ENCODE data around the gene CFLAR.
"Not testable (repeated sequence)": the region's sequence is repeated elsewhere in the genome, so short reads cannot be mapped to it uniquely, and the experiment has no call there.

The CFLAR gene

DNA sequence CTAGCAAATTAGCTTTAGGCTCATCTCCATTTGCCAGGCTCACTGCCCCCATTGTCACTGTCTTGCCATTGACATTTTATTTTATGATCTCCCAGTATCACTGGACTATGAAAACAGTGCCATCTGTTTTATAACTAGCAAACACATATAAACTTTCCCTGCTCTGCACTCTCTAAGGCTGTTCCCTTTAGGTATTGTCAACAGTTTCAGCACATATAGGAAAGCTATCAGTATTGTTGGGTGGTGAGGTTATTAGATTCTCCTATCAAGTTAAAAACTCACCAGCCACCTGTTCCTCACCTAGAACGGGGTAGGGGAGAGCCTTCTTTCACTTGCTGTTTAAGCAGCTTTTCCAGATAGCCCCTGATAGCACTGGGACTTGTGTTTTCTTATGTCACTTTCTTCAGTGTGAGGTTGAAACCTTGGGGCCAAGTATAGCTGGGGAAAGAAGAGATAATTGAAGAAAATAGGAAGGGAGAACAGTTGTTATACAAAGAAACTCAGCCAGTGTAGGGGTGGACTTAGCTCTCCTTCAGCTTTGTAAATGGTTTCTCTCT is 32.5 kb downstream of the CFLAR start:
- H3K36me3 ChIP-seq (replicated peaks): peaks cover 37% of the 10 kb centered on the region
- H3K4me3 ChIP-seq (ENCODE audit: low read depth, low read length): no peak overlapping the region
- H3K27ac ChIP-seq: peak overlapping the region; percentile 98
- TF ChIP-seq, protein P1, sequence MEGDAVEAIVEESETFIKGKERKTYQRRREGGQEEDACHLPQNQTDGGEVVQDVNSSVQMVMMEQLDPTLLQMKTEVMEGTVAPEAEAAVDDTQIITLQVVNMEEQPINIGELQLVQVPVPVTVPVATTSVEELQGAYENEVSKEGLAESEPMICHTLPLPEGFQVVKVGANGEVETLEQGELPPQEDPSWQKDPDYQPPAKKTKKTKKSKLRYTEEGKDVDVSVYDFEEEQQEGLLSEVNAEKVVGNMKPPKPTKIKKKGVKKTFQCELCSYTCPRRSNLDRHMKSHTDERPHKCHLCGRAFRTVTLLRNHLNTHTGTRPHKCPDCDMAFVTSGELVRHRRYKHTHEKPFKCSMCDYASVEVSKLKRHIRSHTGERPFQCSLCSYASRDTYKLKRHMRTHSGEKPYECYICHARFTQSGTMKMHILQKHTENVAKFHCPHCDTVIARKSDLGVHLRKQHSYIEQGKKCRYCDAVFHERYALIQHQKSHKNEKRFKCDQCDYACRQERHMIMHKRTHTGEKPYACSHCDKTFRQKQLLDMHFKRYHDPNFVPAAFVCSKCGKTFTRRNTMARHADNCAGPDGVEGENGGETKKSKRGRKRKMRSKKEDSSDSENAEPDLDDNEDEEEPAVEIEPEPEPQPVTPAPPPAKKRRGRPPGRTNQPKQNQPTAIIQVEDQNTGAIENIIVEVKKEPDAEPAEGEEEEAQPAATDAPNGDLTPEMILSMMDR (IDR thresholded peaks at IDR 0.05; ENCODE audit: low read depth, low read length, missing control alignments): no peak
- no peak for DNase-seq
- H3K27me3 ChIP-seq (replicated peaks): no peaks in the 10 kb centered on the region
- in situ Hi-C loops (cut with HindIII; ENCODE audit: low pct_ligation_motif_present, low sequenced_read_pairs): no loop called here

DNA sequence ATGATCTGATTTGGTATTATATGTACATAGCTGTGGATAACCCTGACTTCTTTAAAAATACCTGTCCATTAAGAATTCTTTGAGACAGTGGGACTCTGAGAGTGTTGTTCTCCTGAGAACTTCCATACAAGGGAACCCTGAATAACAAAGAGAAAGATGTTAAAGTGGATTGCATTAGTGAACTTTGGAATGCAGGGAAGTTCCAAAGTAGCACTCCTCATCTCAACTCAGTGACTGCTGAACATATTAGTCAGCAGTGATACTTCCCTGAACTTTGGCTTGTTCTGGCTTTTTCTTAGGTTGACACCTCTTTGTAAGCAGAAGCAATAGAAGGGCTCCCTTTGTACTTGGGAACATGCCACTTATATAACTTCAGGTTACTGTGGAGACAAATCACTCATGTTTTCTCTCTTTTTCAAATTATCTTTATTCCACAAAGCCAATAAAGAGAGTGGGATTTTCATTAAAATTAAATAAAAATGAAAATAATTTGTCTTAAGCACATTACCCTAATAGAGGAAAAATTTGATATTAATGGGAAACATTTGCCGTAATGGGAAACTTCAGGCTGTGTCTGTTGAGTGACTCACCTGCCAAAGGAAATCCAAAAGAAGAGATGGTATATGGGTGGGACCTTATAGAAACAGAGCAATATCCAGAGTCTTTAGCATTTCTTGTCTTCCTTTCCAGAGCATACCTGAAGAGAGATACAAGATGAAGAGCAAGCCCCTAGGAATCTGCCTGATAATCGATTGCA is 33.3 kb downstream of the CFLAR start:
- DNase-seq: peak; percentile 90
- TF ChIP-seq, protein P1 (IDR thresholded peaks at IDR 0.05; ENCODE audit: low read depth, low read length, missing control alignments): no peak
- Histone ChIP-seq H3K4me3 (ENCODE audit: low read depth, low read length) (no peak overlapping the region), H3K27me3 (replicated peaks) (no peaks in the 10 kb centered on the region), H3K36me3 (replicated peaks) (peaks cover 35% of the 10 kb centered on the region), H3K27ac (peak overlapping the region; percentile 98)
- in situ Hi-C loops (cut with HindIII; ENCODE audit: low pct_ligation_motif_present, low sequenced_read_pairs): no loop called here

DNA sequence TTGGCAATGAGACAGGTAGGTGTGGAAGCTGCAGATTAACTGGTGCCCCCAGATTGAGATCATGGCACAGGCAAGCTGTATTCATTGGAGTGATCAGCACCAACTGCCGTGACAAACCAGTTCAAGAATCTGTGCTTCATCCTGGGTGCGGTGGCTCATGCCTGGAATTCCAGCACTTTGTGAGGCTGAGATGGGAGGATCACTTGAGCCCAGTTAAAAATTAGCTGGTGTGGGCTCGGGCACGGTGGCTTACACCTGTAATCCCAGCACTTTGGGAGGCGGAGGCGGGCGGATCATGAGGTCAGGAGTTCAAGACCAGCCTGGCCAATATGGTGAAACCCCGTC is 33.8 kb downstream of the CFLAR start:
- H3K27me3 ChIP-seq (replicated peaks); H3K4me3 ChIP-seq (ENCODE audit: low read depth, low read length); in situ Hi-C loops (cut with HindIII; ENCODE audit: low pct_ligation_motif_present, low sequenced_read_pairs): not testable (repeated sequence)
- Histone ChIP-seq H3K27ac (peak overlapping the region; percentile 98), H3K36me3 (replicated peaks) (peaks cover 39% of the 10 kb centered on the region)
- peak; percentile 74 for DNase-seq

DNA sequence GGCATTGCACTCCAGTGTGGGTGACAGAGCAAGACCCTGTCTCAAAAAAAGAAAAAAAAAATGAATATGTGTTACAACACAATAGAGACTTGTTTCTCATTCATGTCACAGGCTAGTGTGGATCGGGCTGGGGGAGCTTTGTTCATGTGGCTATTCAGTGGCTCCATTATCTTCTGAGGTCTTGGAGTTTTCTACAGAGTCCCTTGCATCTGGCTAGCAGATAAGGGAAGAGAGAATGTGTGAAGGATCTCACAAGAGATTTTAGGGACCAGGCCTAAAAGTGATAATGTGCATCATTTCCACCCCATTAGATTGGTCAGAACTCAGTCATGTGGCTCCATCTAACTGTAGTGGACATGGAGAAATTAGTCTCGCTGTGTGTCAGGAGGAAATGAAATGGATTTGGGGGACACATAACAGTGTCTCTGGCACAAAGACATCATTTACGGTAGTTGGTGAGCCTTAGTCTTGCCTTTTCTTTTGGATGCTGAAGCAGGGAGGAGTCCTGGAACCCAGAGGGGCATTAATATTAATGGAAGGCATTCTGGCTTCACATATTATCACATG is 34.6 kb downstream of the CFLAR start:
- in situ Hi-C loops (cut with HindIII; ENCODE audit: low pct_ligation_motif_present, low sequenced_read_pairs): no loop called here
- Histone ChIP-seq H3K27ac (peak overlapping the region; percentile 98), H3K36me3 (replicated peaks) (peaks cover 38% of the 10 kb centered on the region), H3K4me3 (ENCODE audit: low read depth, low read length) (no peak overlapping the region), H3K27me3 (replicated peaks) (no peaks in the 10 kb centered on the region)
- TF ChIP-seq, protein P1 (IDR thresholded peaks at IDR 0.05; ENCODE audit: low read depth, low read length, missing control alignments): no peak
- DNase-seq: no peak

DNA sequence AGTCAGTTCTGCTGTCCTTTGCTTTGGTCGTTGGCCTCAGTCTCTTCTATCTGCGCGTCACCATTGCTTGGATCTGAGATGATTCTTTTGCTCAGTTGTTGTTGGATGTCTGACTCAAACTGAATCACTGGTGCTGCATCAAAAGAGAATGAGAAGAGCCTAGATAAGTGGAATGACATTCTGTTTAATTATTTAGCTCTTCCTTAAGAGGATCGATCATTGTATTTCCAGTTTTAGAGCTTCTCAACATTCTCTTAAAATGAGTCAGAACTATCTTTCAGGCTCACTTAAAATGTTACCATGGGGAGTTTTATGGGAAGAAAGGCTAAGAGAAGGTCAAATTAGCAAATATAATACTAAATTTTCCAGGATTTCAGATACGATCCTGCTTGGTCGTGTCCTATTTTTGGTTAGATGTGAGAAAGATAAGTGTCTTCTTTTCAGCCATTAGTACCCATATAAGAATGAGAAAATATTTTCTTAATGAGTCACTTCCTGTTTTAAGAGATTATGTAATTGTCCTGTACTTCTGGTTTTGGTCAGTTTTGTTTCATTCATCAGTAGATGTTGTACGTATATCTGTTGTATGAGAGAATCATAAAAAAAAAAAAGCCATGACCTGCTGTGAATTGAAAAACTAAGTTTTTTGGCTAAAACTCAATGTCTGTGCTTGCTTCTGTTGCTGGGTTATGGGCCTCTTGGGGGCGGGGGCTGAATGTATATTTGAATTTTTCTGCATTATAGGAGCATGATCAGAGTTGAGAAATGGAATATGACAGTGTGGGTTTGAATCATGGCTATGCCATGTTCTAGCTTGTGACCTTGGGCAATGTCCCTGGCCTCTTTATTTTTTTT is 35.4 kb downstream of the CFLAR start:
- TF ChIP-seq, protein P1 (IDR thresholded peaks at IDR 0.05; ENCODE audit: low read depth, low read length, missing control alignments): no peak
- peak; percentile 89 for DNase-seq
- peak overlapping the region; percentile 98 for H3K27ac ChIP-seq
- peaks cover 34% of the 10 kb centered on the region for H3K36me3 ChIP-seq (replicated peaks)
- H3K4me3 ChIP-seq (ENCODE audit: low read depth, low read length): no peak overlapping the region
- no peaks in the 10 kb centered on the region for H3K27me3 ChIP-seq (replicated peaks)
- in situ Hi-C loops (cut with HindIII; ENCODE audit: low pct_ligation_motif_present, low sequenced_read_pairs): no loop called here

DNA sequence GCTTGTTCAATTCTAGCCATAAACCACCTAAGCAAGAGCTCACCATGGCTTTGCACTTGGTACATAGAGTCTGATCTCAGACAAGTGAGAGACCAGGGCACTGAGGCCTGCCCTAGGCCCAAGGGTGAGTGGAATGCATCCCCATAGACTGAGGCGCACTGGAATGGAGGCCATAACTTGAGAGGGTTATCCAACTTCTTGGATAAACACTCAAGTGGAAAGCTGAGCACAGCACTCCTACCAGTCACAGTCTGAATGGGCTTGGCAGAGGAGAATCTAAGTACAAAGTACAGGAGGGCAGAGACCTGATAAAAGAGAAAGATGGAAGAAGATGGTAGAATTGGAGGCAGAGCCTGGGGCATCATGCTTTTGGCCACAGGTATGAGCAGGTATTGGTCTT is 36.6 kb downstream of the CFLAR start:
- Histone ChIP-seq H3K27me3 (replicated peaks) (no peaks in the 10 kb centered on the region), H3K4me3 (ENCODE audit: low read depth, low read length) (no peak overlapping the region), H3K27ac (peak overlapping the region; percentile 98), H3K36me3 (replicated peaks) (peaks cover 38% of the 10 kb centered on the region)
- TF ChIP-seq, protein P1 (IDR thresholded peaks at IDR 0.05; ENCODE audit: low read depth, low read length, missing control alignments): no peak
- no peak for DNase-seq
- in situ Hi-C loops (cut with HindIII; ENCODE audit: low pct_ligation_motif_present, low sequenced_read_pairs): no loop called here

Data from brain microvascular endothelial cell (primary cell).